ENCODE measurements around the gene CLIP3. TPM values are rescaled to one million over a fixed set of nuclear protein-coding genes. Genes with fewer than 3 reads are reported as not detected.

The CLIP3 gene
- total and polyA plus RNA-seq, 2 of the 13 experiments (the other 11 are each of a cell fraction or from before 2014, with no cell fraction given), result 0.15 to 1.2 TPM

DNA sequence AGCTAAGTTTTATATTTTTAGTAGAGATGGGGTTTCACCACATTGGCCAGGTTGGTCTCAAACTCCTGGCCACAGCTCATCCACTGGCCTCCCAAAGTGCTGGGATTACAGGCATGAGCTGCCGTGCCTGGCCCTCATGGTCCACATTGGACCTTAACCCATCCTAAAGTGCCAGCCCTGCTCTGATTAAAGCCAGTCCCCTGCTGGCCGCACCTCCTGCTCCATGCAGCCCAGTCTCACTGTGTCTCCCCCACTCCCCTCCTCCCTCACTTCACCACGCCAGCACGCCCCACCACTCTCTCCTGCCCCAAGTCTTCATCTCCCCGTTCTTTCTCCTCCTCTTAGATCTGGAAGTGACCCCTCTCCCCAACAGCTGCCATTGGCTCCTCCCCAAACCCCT, 54.4 kb downstream of the CLIP3 start:
- no peaks in the 10 kb centered on the region for H3K4me1 ChIP-seq (ENCODE audit: insufficient read depth, low read length)
- POLR2A ChIA-PET, result no interaction called here
- no peaks in the 10 kb centered on the region for H3K36me3 ChIP-seq (replicated peaks in 1 of 2; ENCODE audit: control insufficient read depth in 1 of 2, insufficient read depth in 2 of 2, low read length in 2 of 2)
- no peaks in the 10 kb centered on the region for H3K9me3 ChIP-seq (ENCODE audit: low read length)
- no peaks in the 10 kb centered on the region for H4K20me1 ChIP-seq (ENCODE audit: insufficient read depth, low read length)
- DNase-seq (ENCODE audit: low spot score) (no peak), ATAC-seq (peak; percentile 35), FAIRE-seq (no peak)
- H3K27ac ChIP-seq (ENCODE audit: extremely low read length, insufficient read depth, low read length), result no peak overlapping the region
- WGBS (ENCODE audit: low lambda C conversion rate), result 14% methylated on average over 5 of the region's 5 CpGs
- no peak overlapping the region for H3K4me2 ChIP-seq (ENCODE audit: low read depth, low read length)
- peaks cover 1 to 13% of the 10 kb centered on the region in 2 experiments; a peak in 2 of 5 replicates for H3K27me3 ChIP-seq (ENCODE audit: control insufficient read depth in 1 of 2, insufficient read depth in 2 of 2, low read length in 2 of 2)
- no TSS peak for BruUV-seq (replicated peaks)
- in situ Hi-C loops (cut with HindIII; ENCODE audit: extremely low pct_ligation_motif_present, low pct_unique_long_range_greater_than_20kb), result no loop called here
- H3K9ac ChIP-seq (ENCODE audit: insufficient read depth, low read depth, low read length), result no peak overlapping the region
- no peak overlapping the region for H2AFZ ChIP-seq (ENCODE audit: low read length)
- no peaks in the 10 kb centered on the region for H3K79me2 ChIP-seq (ENCODE audit: insufficient read depth, low read length)
- intact Hi-C loops (cut with micrococcal nuclease; ENCODE audit: unreplicated experiment), result no loop called here
- CTCF ChIA-PET (ENCODE audit: low intra/inter-chr PET ratio, low total read pairs), result no interaction called here
- H3K4me3 ChIP-seq (replicated peaks in 1 of 3; ENCODE audit: insufficient read depth in 1 of 3, low read depth in 2 of 3, low read length in 3 of 3), result no peak overlapping the region
- TF ChIP-seq, protein P1, sequence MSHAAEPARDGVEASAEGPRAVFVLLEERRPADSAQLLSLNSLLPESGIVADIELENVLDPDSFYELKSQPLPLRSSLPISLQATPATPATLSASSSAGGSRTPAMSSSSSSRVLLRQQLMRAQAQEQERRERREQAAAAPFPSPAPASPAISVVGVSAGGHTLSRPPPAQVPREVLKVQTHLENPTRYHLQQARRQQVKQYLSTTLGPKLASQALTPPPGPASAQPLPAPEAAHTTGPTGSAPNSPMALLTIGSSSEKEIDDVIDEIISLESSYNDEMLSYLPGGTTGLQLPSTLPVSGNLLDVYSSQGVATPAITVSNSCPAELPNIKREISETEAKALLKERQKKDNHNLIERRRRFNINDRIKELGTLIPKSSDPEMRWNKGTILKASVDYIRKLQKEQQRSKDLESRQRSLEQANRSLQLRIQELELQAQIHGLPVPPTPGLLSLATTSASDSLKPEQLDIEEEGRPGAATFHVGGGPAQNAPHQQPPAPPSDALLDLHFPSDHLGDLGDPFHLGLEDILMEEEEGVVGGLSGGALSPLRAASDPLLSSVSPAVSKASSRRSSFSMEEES (CRISPR knock-in tag; IDR thresholded peaks at IDR 0.05), result no peak
- TF ChIP-seq ZSCAN5A (CRISPR knock-in tag; IDR thresholded peaks at IDR 0.05; ENCODE audit: borderline replicate concordance) (no peak), ZNF713 (CRISPR knock-in tag; IDR thresholded peaks at IDR 0.05) (no peak), ZNF501 (CRISPR knock-in tag; IDR thresholded peaks at IDR 0.05) (no peak), NFAT5 (CRISPR knock-in tag; IDR thresholded peaks at IDR 0.05) (no peak), KLF11 (CRISPR knock-in tag; IDR thresholded peaks at IDR 0.05) (no peak), DPF2 (CRISPR knock-in tag; IDR thresholded peaks at IDR 0.05; ENCODE audit: borderline replicate concordance, low read depth) (no peak), CREM (IDR thresholded peaks at IDR 0.05) (no peak), CREM (CRISPR knock-in tag; IDR thresholded peaks at IDR 0.05) (no peak), NFKB2 (CRISPR knock-in tag; IDR thresholded peaks at IDR 0.05; ENCODE audit: borderline replicate concordance) (no peak)
- TF ChIP-seq, protein P2, sequence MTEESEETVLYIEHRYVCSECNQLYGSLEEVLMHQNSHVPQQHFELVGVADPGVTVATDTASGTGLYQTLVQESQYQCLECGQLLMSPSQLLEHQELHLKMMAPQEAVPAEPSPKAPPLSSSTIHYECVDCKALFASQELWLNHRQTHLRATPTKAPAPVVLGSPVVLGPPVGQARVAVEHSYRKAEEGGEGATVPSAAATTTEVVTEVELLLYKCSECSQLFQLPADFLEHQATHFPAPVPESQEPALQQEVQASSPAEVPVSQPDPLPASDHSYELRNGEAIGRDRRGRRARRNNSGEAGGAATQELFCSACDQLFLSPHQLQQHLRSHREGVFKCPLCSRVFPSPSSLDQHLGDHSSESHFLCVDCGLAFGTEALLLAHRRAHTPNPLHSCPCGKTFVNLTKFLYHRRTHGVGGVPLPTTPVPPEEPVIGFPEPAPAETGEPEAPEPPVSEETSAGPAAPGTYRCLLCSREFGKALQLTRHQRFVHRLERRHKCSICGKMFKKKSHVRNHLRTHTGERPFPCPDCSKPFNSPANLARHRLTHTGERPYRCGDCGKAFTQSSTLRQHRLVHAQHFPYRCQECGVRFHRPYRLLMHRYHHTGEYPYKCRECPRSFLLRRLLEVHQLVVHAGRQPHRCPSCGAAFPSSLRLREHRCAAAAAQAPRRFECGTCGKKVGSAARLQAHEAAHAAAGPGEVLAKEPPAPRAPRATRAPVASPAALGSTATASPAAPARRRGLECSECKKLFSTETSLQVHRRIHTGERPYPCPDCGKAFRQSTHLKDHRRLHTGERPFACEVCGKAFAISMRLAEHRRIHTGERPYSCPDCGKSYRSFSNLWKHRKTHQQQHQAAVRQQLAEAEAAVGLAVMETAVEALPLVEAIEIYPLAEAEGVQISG (CRISPR knock-in tag; IDR thresholded peaks at IDR 0.05), result no peak

Measured in HepG2 (cell line).